Liver (tissue), 3 donors: ENCODE measurements around the gene ARNT2.

Experiments used
- CTCF ChIP-seq: fragments of 150-350 bp; IDR thresholded peaks from 2 replicates; pipeline ENCODE4 v1.5.1; 2017; ENCODE audit warnings: improper control_type of control experiment, low read depth, low read length; ENCODE audit not compliant: missing input control
- JUND ChIP-seq, 2 donors: IDR thresholded peaks; 2 replicates each; pipeline ENCODE4 v1.6.1; 2016; ENCODE audit warnings: antibody characterized with exemption in 2 of 2
- SP1 ChIP-seq: IDR thresholded peaks from 2 replicates; pipeline ENCODE4 v1.6.1; 2018; ENCODE audit warnings: antibody characterized with exemption, mild to moderate bottlenecking
- YY1 ChIP-seq: IDR thresholded peaks from 2 replicates; pipeline ENCODE4 v1.6.1; 2016; ENCODE audit warnings: antibody characterized with exemption, mild to moderate bottlenecking
- donor health status: healthy.
- donor health status: healthy.

- TF ChIP-seq JUND (IDR thresholded peaks at IDR 0.05) (no peak), CTCF (no peak), YY1 (no peak), SP1 (no peak)
Observed at GRCh38 chr15:80411788-80412288, 7.7 kb downstream of the ARNT2 start.
